ENCODE measurements around the gene SPESP1. TPM values are rescaled to one million over a fixed set of nuclear protein-coding genes. Genes with fewer than 3 reads are reported as not detected.
A peak's percentile ranks its signal among the peaks of the same experiment; 100 is the strongest.

Gene SPESP1
- total and polyA plus RNA-seq, 9 of the 15 experiments (the other 6 are each of a cell fraction or from before 2014, with no cell fraction given), result not detected

GRCh38 chr15:68991723-68992122 is 61.4 kb downstream of the SPESP1 start (continued):
- TF ChIP-seq FOXP4 (CRISPR knock-in tag; IDR thresholded peaks at IDR 0.05; ENCODE audit: borderline replicate concordance) (no peak), PRPF4 (IDR thresholded peaks at IDR 0.05; ENCODE audit: insufficient read depth, low read depth, low read length, poor library complexity, severe bottlenecking) (no peak), NUFIP1 (IDR thresholded peaks at IDR 0.05; ENCODE audit: partially characterized antibody) (no peak), ZNF830 (CRISPR knock-in tag; IDR thresholded peaks at IDR 0.05) (no peak), CREB3 (tag; conservative IDR thresholded peaks at IDR 0.05; ENCODE audit: low read depth) (peak; percentile 73; the same call in 1 of the 2 replicates)
- TF ChIP-seq, protein P1, sequence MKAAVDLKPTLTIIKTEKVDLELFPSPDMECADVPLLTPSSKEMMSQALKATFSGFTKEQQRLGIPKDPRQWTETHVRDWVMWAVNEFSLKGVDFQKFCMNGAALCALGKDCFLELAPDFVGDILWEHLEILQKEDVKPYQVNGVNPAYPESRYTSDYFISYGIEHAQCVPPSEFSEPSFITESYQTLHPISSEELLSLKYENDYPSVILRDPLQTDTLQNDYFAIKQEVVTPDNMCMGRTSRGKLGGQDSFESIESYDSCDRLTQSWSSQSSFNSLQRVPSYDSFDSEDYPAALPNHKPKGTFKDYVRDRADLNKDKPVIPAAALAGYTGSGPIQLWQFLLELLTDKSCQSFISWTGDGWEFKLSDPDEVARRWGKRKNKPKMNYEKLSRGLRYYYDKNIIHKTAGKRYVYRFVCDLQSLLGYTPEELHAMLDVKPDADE (conservative IDR thresholded peaks at IDR 0.05; ENCODE audit: control insufficient read depth, low read depth, low read length), result peak; percentile 90

Data from K562 (cell line).